LNCaP clone FGC (cell line): ENCODE measurements around the gene MCTS1.
A peak's percentile ranks its signal among the peaks of the same experiment; 100 is the strongest.

Source experiments
- DNase-seq: peaks from one replicate; pipeline ENCODE4 v3.0.0-alpha.2; 2011; ENCODE audit warnings: low read depth
- H3K4me3 ChIP-seq: 2 replicates; pipeline ENCODE4 v1.5.1; 2011; ENCODE audit warnings: mild to moderate bottlenecking, low read depth, low read length, control low read depth
- TF ChIP-seq, protein P1 (sequence below): IDR thresholded peaks from 2 replicates; pipeline ENCODE4 v1.5.1; 2012; ENCODE audit warnings: mild to moderate bottlenecking; ENCODE audit not compliant: control insufficient read depth, insufficient read depth; ENCODE audit errors: extremely low read depth

MCTS1 gene

DNA sequence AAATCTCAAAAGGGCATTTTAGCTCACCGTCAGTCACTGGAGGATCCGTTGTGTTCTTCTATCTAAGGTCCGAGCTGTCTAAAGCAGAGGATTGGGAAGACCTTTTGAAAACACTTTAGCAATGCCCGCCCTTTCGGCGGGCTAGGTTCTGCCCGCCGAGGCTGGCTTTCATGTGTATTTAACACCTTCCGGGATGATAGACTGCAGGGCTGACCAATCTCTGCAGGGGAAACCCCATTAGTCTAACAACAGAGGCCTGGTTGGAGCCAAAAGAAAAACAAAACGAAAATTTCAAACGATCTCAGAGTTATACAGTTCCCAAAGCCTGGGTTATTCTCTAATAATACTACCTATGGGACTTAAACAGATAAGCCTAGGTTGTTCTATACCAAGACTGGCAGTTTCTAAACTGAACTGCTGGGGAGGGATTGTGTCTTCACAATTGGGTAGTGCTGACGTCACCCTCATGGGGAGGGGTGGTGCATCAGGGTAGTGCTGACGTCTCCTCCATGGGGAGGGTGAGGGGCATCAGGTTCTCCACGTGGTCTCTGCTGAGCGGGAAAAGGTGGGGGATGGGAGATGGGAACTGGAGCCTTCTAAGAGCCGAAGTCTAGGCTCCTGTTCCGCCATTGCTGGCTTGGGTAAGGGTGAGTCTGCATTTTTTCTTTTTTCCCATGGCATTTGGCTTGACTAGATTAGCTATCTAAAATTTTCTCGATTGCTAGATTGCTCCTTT, 28.4 kb upstream of the MCTS1 start:
- DNase-seq, result no peak
- TF ChIP-seq, protein P1, sequence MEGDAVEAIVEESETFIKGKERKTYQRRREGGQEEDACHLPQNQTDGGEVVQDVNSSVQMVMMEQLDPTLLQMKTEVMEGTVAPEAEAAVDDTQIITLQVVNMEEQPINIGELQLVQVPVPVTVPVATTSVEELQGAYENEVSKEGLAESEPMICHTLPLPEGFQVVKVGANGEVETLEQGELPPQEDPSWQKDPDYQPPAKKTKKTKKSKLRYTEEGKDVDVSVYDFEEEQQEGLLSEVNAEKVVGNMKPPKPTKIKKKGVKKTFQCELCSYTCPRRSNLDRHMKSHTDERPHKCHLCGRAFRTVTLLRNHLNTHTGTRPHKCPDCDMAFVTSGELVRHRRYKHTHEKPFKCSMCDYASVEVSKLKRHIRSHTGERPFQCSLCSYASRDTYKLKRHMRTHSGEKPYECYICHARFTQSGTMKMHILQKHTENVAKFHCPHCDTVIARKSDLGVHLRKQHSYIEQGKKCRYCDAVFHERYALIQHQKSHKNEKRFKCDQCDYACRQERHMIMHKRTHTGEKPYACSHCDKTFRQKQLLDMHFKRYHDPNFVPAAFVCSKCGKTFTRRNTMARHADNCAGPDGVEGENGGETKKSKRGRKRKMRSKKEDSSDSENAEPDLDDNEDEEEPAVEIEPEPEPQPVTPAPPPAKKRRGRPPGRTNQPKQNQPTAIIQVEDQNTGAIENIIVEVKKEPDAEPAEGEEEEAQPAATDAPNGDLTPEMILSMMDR, result no peak
- no peak overlapping the region for H3K4me3 ChIP-seq

DNA sequence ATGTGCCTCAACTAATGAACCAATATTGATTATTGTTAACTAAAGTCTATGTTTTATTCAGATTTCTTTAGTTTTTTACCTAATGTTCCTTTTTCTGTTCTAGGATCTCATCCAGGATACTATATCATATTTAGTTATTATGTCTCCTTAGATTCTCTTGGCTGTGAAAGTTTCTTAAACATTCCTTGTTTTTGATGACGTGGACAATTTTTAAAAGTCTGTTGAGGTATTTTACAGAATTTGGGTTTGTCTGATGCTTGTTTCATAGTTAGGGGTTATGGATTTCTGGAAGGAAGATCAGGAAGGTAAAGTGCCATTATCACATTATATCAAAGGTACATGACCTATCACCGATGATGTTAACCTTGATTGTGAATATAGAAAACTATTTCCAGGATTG, 18.2 kb upstream of the MCTS1 start:
- DNase-seq, result no peak
- TF ChIP-seq, protein P1, result no peak
- H3K4me3 ChIP-seq, result no peak overlapping the region

DNA sequence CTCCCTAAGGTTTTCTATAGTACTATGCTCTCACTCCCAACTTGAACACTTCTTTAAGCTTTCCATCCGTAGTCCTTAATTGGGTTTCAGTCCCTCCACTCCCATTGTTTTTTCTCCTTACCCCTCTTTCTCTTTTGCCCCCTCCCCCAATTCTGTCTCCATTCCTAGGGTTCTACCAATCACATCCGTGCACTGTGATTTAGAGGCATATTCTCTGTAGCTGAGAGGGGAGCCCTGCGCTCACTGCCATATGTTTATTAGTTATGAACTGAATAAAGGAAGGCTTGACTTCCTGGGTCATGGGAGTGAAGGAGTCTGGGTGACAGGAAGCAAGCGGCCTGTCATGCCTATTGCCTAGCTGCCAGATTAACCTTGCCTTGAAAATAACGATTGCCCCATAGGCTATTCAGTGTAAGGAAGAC, 471 bp downstream of the MCTS1 start:
- TF ChIP-seq, protein P1, result no peak
- DNase-seq, result no peak
- H3K4me3 ChIP-seq, result peak overlapping the region; percentile 84

DNA sequence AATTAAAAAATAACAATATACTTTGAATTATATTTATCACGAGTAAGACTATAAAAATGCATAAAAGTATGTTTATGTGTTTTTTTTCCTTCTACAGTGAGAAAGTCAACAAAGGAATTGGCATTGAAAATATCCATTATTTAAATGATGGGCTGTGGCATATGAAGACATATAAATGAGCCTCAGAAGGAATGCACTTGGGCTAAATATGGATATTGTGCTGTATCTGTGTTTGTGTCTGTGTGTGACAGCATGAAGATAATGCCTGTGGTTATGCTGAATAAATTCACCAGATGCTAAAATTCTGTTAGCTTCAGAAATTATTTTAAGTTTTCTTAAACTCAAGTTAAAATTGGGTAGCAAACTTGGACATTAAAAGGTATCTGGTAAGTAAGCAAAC, 8.2 kb downstream of the MCTS1 start:
- no peak overlapping the region for H3K4me3 ChIP-seq
- TF ChIP-seq, protein P1, result no peak
- DNase-seq, result no peak

DNA sequence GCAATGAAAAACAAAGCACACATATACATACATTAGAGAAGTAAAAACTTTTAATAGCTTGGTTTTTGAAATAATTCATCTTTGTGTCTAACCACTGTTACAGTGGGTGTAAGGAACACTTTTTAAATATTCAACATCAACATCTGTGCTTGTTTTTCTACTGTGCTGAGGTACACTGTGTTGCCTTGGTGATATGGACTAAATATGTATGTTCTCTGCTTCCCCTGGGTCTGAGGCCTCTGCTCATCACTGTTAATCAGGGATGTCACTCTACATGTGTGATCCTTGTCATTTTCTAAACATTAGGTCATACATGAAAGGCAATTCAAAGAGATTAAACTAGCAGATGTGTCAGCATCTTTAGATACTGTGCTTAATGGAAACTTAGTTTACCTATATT, 10.9 kb downstream of the MCTS1 start:
- TF ChIP-seq, protein P1, result no peak
- no peak for DNase-seq
- no peak overlapping the region for H3K4me3 ChIP-seq

DNA sequence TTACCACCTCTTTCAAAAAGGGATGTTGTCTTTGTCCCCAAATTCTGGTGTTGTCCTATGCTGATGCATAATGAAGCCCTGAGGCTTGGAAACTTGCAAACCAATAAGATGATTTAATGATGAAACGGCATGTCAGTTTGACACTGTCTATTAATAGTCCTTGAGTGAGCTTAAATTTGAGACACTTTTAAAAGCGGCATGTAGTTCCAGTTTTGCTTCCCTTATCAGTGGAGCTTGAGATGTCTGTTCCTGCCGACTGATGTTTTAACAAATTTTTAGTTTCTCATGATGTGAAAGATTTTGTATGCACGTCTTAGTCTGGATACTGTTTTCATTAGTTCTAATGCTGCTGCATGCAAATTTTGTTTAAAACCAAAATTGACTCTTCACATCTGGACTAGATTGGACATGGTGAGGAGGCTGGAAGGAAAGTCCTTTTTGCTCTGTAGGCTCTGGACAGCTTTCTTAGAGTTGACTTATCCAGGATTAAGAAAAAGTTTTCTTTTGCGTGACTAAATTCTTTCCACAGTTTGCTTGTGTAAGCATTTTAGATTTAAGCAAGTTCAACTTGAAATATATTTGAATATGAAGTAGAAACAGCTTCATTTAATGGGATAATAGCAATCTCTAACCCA, 14.2 kb downstream of the MCTS1 start:
- no peak for DNase-seq
- TF ChIP-seq, protein P1, result no peak
- no peak overlapping the region for H3K4me3 ChIP-seq
